Brain pericyte (primary cell): ENCODE results near the gene PARP14.
"Not testable (repeated sequence)": the region's sequence is repeated elsewhere in the genome, so short reads cannot be mapped to it uniquely, and the experiment has no call there.

Experiments
- DNase-seq: peaks from one replicate; pipeline ENCODE4 v3.0.0-alpha.2; 2012; ENCODE audit warnings: low read depth, low spot score

PARP14 gene

DNA sequence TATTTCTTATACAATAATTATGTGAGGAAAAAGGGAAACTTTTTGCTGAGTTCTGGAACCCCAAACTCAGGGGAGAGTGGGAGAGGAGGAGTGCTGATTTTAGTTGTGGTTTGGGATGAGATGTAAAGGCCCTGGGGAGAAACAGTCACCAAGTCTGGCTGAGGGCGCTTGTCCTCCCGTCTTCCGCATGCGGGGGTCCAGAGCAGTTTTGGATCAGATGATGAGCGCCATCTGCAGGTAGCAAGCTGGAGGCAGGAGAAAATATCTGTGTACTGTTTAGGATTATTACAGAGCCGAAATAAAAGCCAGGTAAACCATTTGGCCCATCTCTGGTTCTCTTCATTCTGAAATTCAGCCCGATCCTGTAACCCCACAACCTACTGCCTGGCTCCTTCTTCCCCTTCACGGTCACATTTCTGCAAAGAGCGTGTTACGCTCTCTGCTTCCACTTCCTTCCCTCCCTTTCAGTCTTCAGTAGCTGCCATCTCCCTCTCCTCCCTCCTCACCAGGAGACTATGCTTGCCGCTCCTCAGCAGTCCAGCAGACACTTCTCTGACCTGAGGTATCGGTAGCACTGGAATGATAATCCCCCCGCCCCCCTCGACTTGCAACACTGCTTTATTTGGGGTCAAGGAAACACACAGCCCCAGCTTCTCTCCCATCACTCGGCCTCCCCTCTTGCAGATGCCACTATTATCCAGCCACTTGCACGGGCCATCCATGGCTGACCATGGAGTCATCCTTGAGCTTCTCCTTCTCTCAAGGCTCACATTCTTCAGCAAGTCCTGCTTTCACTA lies 1.4 kb upstream of the PARP14 start:
- peak; percentile 29 for DNase-seq

- DNase-seq: no peak
These were observed 661 bp upstream of the PARP14 start for GRCh38 chr3:122679882-122680474.

DNA sequence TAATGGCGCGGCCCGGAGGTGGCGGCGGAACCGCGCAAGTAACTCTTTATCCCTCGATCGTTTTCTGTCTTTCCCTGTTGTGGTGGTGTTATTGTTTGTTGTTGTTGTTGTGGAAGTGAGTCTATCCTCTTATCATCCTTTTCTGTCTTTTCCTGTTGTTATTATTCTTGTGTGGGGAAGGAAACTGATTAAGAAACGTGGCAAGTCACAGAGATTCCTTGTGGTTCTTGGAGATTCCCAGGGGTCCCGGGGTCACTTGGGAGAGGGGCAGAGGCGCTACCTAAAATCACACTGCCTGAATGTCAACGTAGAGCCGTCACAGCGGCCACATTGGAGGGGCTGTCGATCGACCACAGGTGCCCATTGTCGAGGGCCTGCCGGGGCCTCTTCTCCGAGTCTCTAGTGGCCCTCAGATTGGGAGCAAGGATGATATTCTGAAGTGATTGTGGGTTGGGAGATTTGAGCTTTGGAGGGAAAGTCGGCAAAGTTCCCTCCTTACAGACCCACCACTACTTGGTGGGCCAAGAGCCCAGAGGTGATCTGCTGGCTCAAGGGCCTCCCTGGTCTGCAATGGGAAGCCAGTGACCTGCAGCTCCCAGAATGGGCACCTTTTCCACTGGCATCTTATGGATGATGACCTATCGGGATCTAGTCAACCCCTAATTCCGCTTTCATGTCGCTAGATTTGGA lies 790 bp downstream of the PARP14 start:
- DNase-seq: no peak

GRCh38 chr3:122681974-122682409 lies 1.4 kb downstream of the PARP14 start:
- no peak for DNase-seq

GRCh38 chr3:122682778-122683411 lies 2.3 kb downstream of the PARP14 start:
- DNase-seq: not testable (repeated sequence)

DNA sequence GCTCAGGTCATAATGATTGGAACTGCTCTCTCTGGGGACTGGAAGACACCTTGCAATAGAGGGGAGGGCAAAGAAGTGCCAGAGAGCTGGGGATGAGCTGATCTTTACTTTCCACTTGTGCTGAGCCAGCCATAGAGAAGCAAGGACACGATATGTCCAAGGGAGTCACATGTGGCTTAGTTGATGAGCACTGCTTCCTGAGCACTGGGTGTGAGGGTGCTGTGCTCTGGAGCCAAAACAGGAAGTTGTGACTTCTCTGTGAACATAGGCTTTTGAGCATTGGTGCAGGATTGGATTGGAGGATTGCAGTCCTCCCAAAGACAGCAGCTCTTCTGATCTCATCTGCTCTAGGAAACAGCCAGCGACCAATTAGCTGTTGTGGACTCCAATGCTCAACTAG lies 6.7 kb downstream of the PARP14 start:
- no peak for DNase-seq

DNA sequence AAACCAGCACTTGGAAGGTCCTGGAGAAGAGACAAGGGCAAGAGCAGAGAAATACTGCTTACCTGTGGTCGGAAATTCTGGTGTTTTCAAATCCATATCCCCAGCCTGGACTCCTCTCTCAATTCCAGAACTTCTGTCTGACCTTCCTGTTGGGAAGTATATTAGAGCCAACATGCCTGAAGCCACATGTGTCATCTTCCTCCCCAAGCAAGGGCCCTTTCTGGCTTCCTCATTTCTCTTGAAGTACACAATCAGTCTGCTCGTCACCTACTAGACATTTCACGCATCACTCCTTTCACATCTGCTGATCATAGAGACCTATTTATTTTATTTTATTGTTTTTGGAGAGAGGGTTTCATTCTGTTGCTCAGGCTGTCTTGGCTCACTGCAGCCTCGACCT lies 8.4 kb downstream of the PARP14 start:
- DNase-seq: no peak

GRCh38 chr3:122689587-122689986 lies 8.9 kb downstream of the PARP14 start:
- DNase-seq: no peak

DNA sequence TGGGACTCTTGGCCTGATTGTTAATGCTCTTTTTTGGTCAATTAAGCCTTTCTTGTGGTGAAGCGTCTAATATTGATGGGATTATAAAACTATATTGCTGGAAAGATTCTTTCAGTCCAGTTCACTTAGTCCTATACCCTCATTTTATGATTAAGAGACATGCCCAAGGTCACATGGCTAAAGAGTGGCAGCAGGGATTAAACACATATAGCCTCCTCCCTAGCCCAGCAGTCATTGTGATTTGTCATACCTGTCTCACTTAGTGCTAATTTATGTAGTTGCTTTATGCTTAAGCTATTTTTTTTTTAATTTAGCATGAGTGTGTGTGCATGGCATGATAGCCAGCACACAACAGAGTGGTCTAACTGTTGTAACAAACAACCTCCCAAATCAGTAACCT lies 9.5 kb downstream of the PARP14 start:
- DNase-seq: no peak

DNA sequence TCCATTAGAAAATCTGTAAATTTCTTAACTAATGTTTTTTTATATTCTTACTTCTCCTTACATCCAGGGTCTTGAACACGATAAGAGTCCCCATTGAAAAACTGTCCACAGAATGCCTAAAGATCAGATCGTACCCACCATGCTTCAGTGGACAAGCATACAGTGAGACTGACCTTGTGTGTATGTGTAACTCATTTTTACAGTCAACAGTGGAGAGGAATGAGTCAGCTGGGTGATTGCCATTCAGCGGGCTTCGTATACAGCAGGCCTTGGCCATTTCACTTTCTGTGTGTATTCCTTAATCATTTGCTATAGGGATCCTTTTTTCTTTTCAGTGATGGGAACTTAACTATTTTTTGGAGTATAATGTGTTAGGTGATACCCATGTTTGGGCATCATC lies 10.6 kb downstream of the PARP14 start:
- DNase-seq: no peak

GRCh38 chr3:122692674-122693073 lies 12.0 kb downstream of the PARP14 start:
- no peak for DNase-seq

GRCh38 chr3:122694966-122695365 lies 14.3 kb downstream of the PARP14 start:
- DNase-seq: no peak

- DNase-seq: no peak
These were observed 15.4 kb downstream of the PARP14 start for GRCh38 chr3:122695927-122696561.

DNA sequence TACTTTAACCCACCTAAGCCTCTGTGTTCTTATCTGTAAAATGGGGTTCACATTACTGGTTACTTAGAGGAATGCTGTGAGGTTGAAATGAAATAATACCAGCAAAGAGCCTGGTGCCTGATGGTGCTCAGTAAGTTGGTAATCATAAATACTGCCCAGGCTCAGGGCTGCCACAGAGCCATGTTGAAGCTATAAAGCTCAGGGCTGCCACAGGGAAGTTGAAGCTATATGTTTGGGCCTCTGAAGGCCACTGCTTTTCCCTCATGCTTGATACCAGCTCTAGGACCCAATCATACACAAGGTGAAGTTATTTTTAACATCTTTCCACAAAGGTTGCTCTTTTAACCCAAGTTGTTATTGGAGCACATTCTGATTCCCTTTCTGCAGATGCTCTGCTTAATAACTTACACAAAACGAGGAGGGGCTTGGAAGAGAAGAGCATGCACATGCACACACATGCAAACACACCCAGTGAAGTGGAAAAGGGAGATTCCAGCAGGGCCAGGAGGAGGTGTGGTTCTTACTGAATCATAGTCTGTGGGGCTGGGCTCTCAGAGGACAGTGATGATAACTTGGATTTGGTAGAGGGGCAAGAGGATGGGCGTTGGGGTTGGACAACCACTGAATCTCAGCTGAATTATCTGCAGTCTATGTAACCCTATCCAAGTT lies 17.4 kb downstream of the PARP14 start:
- DNase-seq: no peak

DNA sequence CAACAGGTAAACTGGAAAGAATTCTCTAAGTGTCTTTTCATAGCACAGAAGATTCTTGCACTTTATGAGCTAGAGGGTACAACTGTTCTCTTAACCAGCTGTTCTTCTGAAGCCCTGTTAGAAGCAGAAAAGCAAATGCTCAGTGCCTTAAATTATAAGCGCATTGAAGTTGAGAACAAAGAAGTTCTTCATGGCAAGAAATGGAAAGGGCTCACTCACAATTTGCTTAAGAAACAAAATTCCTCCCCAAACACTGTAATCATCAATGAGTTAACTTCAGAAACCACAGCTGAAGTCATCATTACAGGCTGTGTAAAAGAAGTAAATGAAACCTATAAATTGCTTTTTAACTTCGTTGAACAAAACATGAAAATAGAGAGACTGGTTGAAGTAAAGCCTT lies 19.6 kb downstream of the PARP14 start:
- DNase-seq: no peak

GRCh38 chr3:122705379-122705778 lies 24.7 kb downstream of the PARP14 start:
- no peak for DNase-seq

DNA sequence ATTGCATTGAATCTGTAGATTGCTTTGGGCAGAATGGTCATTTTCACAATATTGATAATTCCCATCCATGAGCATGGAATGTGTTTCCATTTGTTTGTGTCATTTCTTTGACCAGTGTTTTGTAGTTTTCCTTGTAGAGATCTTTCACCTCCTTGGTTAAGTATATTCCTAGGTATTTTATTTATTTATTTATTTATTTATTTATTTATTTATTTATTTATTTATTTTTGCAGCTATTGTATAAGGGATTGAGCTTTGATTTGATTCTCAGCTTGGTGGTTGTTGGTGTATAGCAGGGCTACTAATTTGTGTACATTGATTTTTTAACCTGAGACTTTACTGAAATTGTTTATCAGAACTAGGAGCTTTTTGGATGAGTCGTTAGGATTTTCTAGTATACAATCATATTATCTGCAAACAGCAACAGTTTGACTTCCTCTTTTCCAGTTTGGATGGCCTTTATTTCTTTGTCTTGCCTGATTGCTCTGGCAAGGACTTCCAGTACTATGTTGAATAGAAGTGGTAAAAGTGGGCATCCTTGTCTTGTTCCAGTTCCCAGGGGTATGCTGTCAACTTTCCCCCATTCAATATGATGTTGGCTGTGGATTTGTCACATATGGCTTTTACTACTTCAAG lies 30.1 kb downstream of the PARP14 start:
- not testable (repeated sequence) for DNase-seq

- DNase-seq: no peak
These were observed 33.6 kb downstream of the PARP14 start for GRCh38 chr3:122714273-122714672.

DNA sequence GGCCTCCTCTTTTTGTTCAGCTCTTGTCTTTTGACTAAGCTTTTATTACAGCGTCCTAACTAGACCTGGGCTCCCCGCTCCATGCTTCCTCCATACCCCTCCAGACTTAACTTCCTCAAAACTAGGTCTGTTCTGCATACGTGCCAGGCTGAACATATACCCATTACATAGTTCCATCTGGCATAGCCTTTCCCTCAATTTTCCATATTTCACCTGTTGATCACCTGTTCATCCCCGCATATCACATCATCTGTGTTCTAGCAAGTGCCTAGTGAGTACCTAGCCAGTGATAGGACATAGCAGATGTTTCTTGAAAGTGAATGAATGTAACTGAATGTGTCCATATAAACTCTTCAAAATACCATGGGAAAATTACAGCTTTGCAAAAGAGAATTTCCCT lies 36.0 kb downstream of the PARP14 start:
- DNase-seq: no peak

GRCh38 chr3:122719273-122719921 lies 38.8 kb downstream of the PARP14 start:
- no peak for DNase-seq
